NCI-H226 (cell line): ENCODE measurements around the gene SPPL2A.

ENCODE experiments used
- DNase-seq: peaks from one replicate; pipeline ENCODE4 v3.0.0-alpha.2; 2015

SPPL2A gene

DNA sequence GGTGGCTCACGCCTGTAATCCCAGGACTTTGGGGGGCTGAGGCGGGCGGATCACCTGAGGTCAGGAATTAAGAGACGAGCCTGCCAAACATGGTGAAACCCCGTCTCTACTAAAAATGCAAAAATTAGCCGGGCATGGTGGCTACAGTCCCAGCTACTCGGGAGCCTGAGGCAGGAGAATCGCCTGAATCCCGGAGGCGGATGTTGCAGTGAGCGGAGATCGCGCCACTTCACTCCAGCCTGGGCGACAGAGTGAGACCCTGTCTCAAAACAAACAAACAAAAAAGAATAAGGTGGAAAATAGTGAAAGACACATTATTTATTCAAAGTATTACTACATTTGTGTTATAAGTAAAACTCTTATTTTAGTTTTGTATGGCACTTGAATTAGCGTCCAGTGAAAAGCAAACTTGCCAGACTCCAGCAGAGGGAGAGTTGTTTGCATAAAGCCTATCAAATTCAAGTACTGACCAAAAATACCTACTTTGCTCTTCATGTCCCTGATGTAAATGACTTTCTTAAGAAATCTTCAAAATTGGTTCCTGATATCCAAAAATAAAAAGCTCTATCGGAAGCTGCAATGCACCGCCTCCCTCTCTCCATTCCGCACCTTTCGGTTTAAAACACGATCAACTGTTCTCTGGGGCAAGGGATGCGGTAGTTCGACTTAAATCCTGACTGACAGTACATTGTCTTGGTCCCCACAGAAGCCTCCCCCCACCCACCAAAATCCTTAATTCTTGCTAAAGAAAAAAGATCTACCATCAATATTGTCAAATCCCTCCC is 80.1 kb downstream of the SPPL2A start:
- DNase-seq, result no peak

DNA sequence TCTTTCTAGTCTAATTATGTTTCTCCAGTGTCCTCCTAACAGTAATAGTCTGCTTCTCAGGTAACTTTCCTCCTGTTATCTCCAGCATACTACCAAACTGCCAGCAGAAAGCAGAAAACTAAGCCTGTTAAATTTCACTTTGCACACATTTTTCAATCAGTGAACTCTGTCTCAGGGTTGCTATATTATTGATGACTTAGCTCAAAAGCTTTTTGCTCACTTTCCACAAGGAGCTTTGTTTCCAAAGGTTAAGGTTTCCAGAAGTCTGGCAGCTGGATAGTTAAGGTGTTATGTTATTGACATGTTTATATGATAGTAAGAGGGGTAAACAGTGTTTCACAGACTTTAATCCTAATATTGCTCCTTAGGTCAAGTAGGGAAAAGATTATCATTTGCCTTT is 84.0 kb downstream of the SPPL2A start:
- no peak for DNase-seq

DNA sequence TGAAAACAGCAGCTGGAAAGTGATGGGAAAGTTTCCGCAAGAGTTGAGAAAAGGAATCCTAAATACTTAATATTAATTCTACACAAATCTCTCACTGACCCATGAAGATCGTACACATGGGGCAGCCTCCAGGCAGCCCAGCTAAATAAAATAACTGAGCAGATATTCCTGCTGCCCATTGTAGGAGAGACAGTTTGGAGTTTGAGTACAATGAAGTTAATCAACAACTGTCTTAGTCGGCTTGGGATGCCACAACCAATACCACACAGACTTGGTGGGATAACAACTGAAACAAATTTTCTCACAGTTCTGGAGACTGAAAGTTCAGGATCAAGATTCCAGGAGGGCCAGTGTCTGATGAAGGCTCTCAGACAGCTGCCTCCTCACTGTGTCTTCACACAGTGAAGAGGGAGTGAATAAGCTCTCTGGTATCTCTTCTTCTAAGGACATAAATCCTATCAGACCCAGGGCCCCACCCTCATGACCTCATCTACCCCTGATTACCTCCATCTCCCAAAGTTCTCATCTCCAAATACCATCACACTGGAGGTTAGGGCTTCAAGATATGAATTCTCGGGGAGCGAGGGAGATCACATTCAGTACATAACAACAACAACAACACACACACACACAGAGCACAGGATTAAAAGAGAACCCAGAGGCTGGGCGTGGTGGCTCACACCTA is 88.6 kb downstream of the SPPL2A start:
- DNase-seq, result peak; percentile 93

DNA sequence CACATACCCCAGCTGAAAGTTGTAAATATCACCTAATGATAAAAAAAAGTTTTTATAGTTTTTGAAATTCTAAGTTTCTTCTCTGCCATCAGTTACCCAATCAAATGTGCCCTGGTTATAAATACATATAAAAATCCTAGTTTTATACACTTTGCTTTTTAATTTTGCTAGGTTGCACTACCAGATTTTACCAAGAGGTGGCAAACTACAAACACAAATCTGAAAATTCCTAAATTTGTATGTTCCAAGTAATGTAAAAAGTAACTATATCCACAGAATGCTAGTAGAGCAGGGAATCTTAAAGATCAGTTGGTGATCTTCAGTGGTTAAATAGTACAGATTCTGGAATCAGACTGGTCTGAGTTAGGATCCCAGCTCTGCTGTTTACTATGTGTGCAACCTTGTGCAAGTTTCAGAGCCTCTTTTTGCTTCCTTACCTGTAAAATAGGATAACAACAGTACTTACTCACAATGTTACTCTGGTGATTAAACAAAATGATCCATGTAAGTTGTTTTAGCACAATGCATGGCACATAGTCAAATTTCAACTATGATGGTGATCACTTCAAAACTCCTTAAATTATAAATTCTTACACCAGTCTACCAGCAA is 89.9 kb downstream of the SPPL2A start:
- peak; percentile 7 for DNase-seq

DNA sequence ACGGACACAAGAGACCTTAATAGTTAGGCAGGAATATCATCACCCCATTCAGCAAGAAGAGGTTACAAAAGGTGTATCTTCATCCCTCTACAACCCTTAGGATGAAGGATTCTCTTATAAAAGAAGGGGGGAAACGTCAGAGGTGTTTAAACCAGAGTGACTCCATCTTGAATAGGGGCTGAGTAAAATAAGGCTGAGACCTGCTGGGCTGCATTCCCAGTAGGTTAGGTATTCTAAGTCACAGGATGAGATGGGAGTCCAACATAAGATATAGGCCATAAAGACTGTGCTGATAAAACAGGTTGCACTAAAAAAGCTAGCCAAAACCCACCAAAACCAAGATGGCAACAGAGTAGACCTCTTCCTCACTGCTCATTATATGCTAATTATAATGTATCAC is 95.4 kb downstream of the SPPL2A start:
- no peak for DNase-seq

DNA sequence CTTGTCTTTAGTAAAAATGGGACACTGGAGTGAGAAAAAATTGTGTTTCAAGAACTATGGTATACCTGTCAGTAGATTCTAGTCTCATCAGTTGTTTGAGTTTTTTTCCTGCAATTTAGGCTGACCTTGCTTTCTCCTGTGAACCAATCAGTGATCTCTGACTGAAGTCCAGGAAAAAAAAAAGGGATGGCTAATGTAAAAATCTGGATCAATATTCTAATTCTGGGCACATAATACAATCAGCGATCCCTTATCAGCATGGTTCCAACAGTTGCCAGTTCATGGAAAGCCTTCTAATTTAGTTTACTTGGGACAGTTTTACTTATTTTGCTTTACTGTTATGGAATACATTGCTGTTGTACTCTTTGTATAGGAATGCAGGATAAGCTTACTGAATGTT is 95.9 kb downstream of the SPPL2A start:
- no peak for DNase-seq

DNA sequence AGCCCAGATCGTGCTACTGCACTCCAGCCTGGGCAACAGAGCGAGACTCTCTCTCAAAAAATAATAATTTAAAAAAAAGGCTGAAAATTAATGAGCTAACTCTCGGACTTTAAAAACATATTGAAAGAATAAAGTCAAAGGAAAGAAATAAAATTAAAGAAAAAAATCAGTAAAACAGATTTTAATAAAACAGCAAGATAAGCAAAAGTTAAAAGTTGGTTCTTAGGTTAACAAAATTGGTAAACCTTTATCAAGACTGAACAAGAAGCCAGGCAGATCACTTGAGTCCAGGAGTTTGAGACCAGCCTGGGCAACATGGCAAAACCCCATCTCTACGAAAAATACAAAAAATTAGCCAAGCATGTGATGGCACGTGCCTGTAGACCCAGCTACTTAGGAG is 99.6 kb downstream of the SPPL2A start:
- DNase-seq, result no peak

GRCh38 chr15:50655555-50655954 is 110.0 kb downstream of the SPPL2A start:
- DNase-seq, result no peak

DNA sequence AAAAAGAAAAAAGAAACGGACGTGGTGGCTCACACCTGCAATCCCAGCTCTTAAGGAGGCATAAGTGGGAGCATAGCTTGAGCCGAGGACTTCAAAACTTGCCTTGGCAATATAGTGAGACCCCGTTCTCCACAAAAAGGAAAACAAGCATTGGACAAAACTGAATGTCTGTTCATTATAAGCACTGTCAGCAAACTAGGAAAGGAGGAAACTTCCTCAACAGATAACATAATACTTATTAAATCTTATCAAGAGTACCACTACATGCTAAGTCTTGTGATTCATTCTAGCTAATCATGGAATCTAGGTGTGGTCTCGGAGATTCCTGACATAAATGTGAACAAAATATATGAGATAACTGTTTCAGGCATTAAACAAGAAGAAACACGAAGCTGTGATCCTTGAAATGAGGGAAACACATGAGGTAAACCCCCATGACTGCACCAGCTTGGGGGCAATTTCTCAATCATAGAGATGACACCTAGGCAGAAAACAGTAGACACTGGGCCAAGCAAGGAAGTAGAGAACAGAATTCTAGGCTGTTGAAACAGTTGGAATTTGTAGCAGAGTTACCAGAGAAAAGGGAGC is 112.3 kb downstream of the SPPL2A start:
- peak; percentile 89 for DNase-seq

GRCh38 chr15:50652671-50653070 is 112.8 kb downstream of the SPPL2A start:
- no peak for DNase-seq
